Measurements from ENCODE around the gene CRYGB.

Gene CRYGB

DNA sequence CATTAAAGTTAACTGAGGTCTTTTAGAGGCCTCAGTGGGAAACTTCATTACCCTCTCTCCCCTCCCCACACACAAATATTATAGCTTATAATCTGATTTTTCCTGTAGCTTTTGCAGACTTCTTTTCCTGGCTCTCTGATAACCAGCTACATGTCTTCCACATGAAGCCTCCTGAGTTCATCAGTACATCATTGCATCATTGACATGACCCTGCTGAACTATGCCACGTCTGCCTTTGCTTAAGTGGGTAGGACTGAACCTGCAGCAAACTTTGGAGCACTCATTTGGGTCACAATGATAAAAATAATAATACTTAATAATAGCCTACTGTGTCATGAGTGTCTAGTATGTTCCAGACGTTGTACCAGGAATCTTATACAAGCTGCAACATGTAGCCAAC lies 10.5 kb upstream of the CRYGB start:
- no peak overlapping the region for H3K4me3 ChIP-seq (ENCODE audit: low read depth, low read length)
- CTCF ChIA-PET = interaction anchor here (1.5 kb wide), 1 partner anchor 19 kb away, joined by 8 read pairs; no protein-coding TSS in a partner anchor
- POLR2A ChIA-PET = no interaction called here
- no peak for TF ChIP-seq ZSCAN16 (tag by site-specific recombination; IDR thresholded peaks at IDR 0.05)
- no peak for TF ChIP-seq ZNF654 (tag by site-specific recombination; IDR thresholded peaks at IDR 0.05; ENCODE audit: low read depth)
- TF ChIP-seq OSR2 (tag by site-specific recombination; IDR thresholded peaks at IDR 0.05) = no peak
- no peaks in the 10 kb centered on the region for H3K36me3 ChIP-seq (ENCODE audit: control insufficient read depth in 2 of 2, insufficient read depth in 1 of 2, low read length in 2 of 2)
- H3K27ac ChIP-seq (ENCODE audit: extremely low read depth, low read depth, low read length) = no peak overlapping the region
- H3K9me3 ChIP-seq (ENCODE audit: control insufficient read depth, insufficient read depth, low read depth, low read length) = no peaks in the 10 kb centered on the region
- no peaks in the 10 kb centered on the region for H3K4me1 ChIP-seq (ENCODE audit: control insufficient read depth, insufficient read depth, low read length)

GRCh38 chr2:208153156-208153555 lies 7.2 kb upstream of the CRYGB start:
- POLR2A ChIA-PET = no interaction called here
- Histone ChIP-seq H3K4me1 (ENCODE audit: control insufficient read depth, insufficient read depth, low read length) (no peaks in the 10 kb centered on the region), H3K27ac (ENCODE audit: extremely low read depth, low read depth, low read length) (no peak overlapping the region), H3K9me3 (ENCODE audit: control insufficient read depth, insufficient read depth, low read depth, low read length) (no peaks in the 10 kb centered on the region), H3K36me3 (ENCODE audit: control insufficient read depth in 2 of 2, insufficient read depth in 1 of 2, low read length in 2 of 2) (no peaks in the 10 kb centered on the region), H3K4me3 (ENCODE audit: low read depth, low read length) (no peak overlapping the region)
- CTCF ChIA-PET = no interaction called here
- TF ChIP-seq ZNF157 (tag by site-specific recombination; IDR thresholded peaks at IDR 0.05) = no peak
- TF ChIP-seq GLIS2 (tag by site-specific recombination; IDR thresholded peaks at IDR 0.05) = no peak
- TF ChIP-seq, protein P1, sequence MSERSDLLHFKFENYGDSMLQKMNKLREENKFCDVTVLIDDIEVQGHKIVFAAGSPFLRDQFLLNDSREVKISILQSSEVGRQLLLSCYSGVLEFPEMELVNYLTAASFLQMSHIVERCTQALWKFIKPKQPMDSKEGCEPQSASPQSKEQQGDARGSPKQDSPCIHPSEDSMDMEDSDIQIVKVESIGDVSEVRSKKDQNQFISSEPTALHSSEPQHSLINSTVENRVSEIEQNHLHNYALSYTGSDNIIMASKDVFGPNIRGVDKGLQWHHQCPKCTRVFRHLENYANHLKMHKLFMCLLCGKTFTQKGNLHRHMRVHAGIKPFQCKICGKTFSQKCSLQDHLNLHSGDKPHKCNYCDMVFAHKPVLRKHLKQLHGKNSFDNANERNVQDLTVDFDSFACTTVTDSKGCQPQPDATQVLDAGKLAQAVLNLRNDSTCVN (tag by site-specific recombination; optimal IDR thresholded peaks at IDR 0.05) = no peak
- no peak for TF ChIP-seq ZNF600 (tag by site-specific recombination; IDR thresholded peaks at IDR 0.05)
- no peak for TF ChIP-seq GLI4 (tag by site-specific recombination; IDR thresholded peaks at IDR 0.05)
- no peak for TF ChIP-seq ZNF239 (tag by site-specific recombination; IDR thresholded peaks at IDR 0.05)
- no peak for TF ChIP-seq ZNF335 (tag by site-specific recombination; conservative IDR thresholded peaks at IDR 0.05)

GRCh38 chr2:208150956-208151355 lies 5.0 kb upstream of the CRYGB start:
- CTCF ChIA-PET = no interaction called here
- Histone ChIP-seq H3K4me1 (ENCODE audit: control insufficient read depth, insufficient read depth, low read length) (no peaks in the 10 kb centered on the region), H3K4me3 (ENCODE audit: low read depth, low read length) (no peak overlapping the region), H3K36me3 (ENCODE audit: control insufficient read depth in 2 of 2, insufficient read depth in 1 of 2, low read length in 2 of 2) (no peaks in the 10 kb centered on the region), H3K27ac (ENCODE audit: extremely low read depth, low read depth, low read length) (no peak overlapping the region), H3K9me3 (ENCODE audit: control insufficient read depth, insufficient read depth, low read depth, low read length) (no peaks in the 10 kb centered on the region)
- POLR2A ChIA-PET = no interaction called here
- TF ChIP-seq ZNF585B (tag by site-specific recombination; IDR thresholded peaks at IDR 0.05) = no peak
- TF ChIP-seq ZBTB20 (tag by site-specific recombination; IDR thresholded peaks at IDR 0.05) = no peak
- no peak for TF ChIP-seq ZNF791 (tag by site-specific recombination; IDR thresholded peaks at IDR 0.05)

- Histone ChIP-seq H3K4me1 (ENCODE audit: control insufficient read depth, insufficient read depth, low read length) (no peaks in the 10 kb centered on the region), H3K36me3 (ENCODE audit: control insufficient read depth in 2 of 2, insufficient read depth in 1 of 2, low read length in 2 of 2) (no peaks in the 10 kb centered on the region), H3K9me3 (ENCODE audit: control insufficient read depth, insufficient read depth, low read depth, low read length) (no peaks in the 10 kb centered on the region), H3K27ac (ENCODE audit: extremely low read depth, low read depth, low read length) (no peak overlapping the region), H3K4me3 (ENCODE audit: low read depth, low read length) (no peak overlapping the region)
- no peak for TF ChIP-seq ZNF76 (tag by site-specific recombination; IDR thresholded peaks at IDR 0.05; ENCODE audit: borderline replicate concordance, low read depth)
- POLR2A ChIA-PET = no interaction called here
- CTCF ChIA-PET = no interaction called here
Observed at GRCh38 chr2:208150094-208150493, 4.1 kb upstream of the CRYGB start.

DNA sequence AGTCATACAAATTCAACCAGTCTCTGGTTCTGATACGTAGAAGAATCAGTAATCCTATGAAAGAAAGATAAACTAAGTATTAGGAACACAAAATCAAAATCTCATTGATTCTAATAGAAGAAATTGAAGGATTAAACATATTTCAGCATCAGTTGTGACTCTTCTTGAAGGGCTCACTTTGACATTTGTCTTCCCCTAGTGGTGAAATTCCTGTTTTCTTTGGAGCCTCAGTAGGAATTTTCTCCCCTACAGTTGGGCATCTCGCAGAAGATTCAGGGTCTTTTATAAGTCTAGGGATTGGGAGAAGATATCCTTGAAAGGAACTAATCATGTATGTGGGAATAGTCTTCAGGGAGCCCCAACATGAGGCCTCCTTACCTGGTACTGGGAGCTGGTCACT lies 2.8 kb upstream of the CRYGB start:
- TF ChIP-seq GLIS1 (tag by site-specific recombination; IDR thresholded peaks at IDR 0.05) (no peak), MZF1 (tag by site-specific recombination; IDR thresholded peaks at IDR 0.05; ENCODE audit: borderline replicate concordance) (peak; percentile 35; the same call in 1 of the 2 replicates), ZNF792 (tag by site-specific recombination; IDR thresholded peaks at IDR 0.05) (no peak)
- H3K27ac ChIP-seq (ENCODE audit: extremely low read depth, low read depth, low read length) = no peak overlapping the region
- H3K4me1 ChIP-seq (ENCODE audit: control insufficient read depth, insufficient read depth, low read length) = no peaks in the 10 kb centered on the region
- H3K36me3 ChIP-seq (ENCODE audit: control insufficient read depth in 2 of 2, insufficient read depth in 1 of 2, low read length in 2 of 2) = no peaks in the 10 kb centered on the region
- CTCF ChIA-PET = interaction anchor here (0.6 to 1.3 kb wide), 4 partner anchors 26 to 106 kb away, joined by 3 to 7 read pairs (median 3); no protein-coding TSS in a partner anchor
- no peak overlapping the region for H3K4me3 ChIP-seq (ENCODE audit: low read depth, low read length)
- H3K9me3 ChIP-seq (ENCODE audit: control insufficient read depth, insufficient read depth, low read depth, low read length) = no peaks in the 10 kb centered on the region
- POLR2A ChIA-PET = no interaction called here

Data from HEK293 (cell line).